ENCODE results near the gene S1PR5.

The S1PR5 gene

GRCh38 chr19:10508036-10508435 lies 9.2 kb downstream of the S1PR5 start:
- in situ Hi-C loops (cut with MboI; ENCODE audit: low sequenced_read_pairs, unreplicated experiment): no loop called here
- no peak for DNase-seq (ENCODE audit: low spot score)
- TF ChIP-seq CTCF (IDR thresholded peaks at IDR 0.05; ENCODE audit: borderline replicate concordance, control extremely low read depth, extremely low read depth, insufficient read depth, missing control alignments): no peak

- DNase-seq (ENCODE audit: low spot score): peak; percentile 73
- in situ Hi-C loops (cut with MboI; ENCODE audit: low sequenced_read_pairs, unreplicated experiment): no loop called here
- TF ChIP-seq CTCF (IDR thresholded peaks at IDR 0.05; ENCODE audit: borderline replicate concordance, control extremely low read depth, extremely low read depth, insufficient read depth, missing control alignments): peak; percentile 72
Measured at GRCh38 chr19:10505583-10506229, 11.5 kb downstream of the S1PR5 start.

GRCh38 chr19:10503002-10503789 lies 14.1 kb downstream of the S1PR5 start, which contains the start of gene KEAP1:
Gene KEAP1 (minus strand): TSS chr19:10503356. CDS start chr19:10500033, 3,323 bp downstream.
- in situ Hi-C loops (cut with MboI; ENCODE audit: low sequenced_read_pairs, unreplicated experiment): no loop called here
- no peak for TF ChIP-seq CTCF (IDR thresholded peaks at IDR 0.05; ENCODE audit: borderline replicate concordance, control extremely low read depth, extremely low read depth, insufficient read depth, missing control alignments)
- DNase-seq (ENCODE audit: low spot score): peak; percentile 68

- no peak for TF ChIP-seq CTCF (IDR thresholded peaks at IDR 0.05; ENCODE audit: borderline replicate concordance, control extremely low read depth, extremely low read depth, insufficient read depth, missing control alignments)
- in situ Hi-C loops (cut with MboI; ENCODE audit: low sequenced_read_pairs, unreplicated experiment): no loop called here
- DNase-seq (ENCODE audit: low spot score): peak; percentile 98
Measured at GRCh38 chr19:10502524-10503001, 14.7 kb downstream of the S1PR5 start.

GRCh38 chr19:10501971-10502523 lies 15.2 kb downstream of the S1PR5 start:
- no peak for TF ChIP-seq CTCF (IDR thresholded peaks at IDR 0.05; ENCODE audit: borderline replicate concordance, control extremely low read depth, extremely low read depth, insufficient read depth, missing control alignments)
- in situ Hi-C loops (cut with MboI; ENCODE audit: low sequenced_read_pairs, unreplicated experiment): no loop called here
- peak; percentile 78 for DNase-seq (ENCODE audit: low spot score)

GRCh38 chr19:10500247-10500592 lies 17.0 kb downstream of the S1PR5 start:
- in situ Hi-C loops (cut with MboI; ENCODE audit: low sequenced_read_pairs, unreplicated experiment): no loop called here
- DNase-seq (ENCODE audit: low spot score): no peak
- no peak for TF ChIP-seq CTCF (IDR thresholded peaks at IDR 0.05; ENCODE audit: borderline replicate concordance, control extremely low read depth, extremely low read depth, insufficient read depth, missing control alignments)
